HCT116 (cell line): Measurements from ENCODE around the gene ARHGAP12. TPM values are rescaled to one million over a fixed set of nuclear protein-coding genes. Genes with fewer than 3 reads are reported as not detected.

ENCODE experiments used
- ATAC-seq: fragments of 200-7000 bp; cut with Tn5 transposase; 2 replicates; pipeline ENCODE4 v1.9.1; 2020; ENCODE audit warnings: mild to moderate bottlenecking, moderate library complexity
- BruUV-seq: library from RNA; stranded (reverse); fragments of 400-500 nt; replicated peaks from 2 replicates; lab custom pipeline; 2021; lab: Mats Ljungman, UMichigan
- CTCF ChIA-PET: fragments of 300-600 bp; sonication (Branson Sonifier 250); formaldehyde crosslinking; loops from one replicate; lab custom pipeline; 2021; ENCODE audit warnings: antibody characterized with exemption; lab: Charles Lee
- POLR2A ChIA-PET: fragments of 300-600, 350-600 bp; sonication (Branson Sonifier 250); formaldehyde crosslinking; loops from one replicate; lab custom pipeline; 2021; ENCODE audit warnings: antibody characterized with exemption; lab: Charles Lee
- RAD21 ChIA-PET, 2 experiments: fragments of 300-600 bp; sonication (Branson Sonifier 250); formaldehyde crosslinking; loops; one replicate each; lab custom pipeline; 2023; ENCODE audit warnings: low total read pairs in 2 of 2; ENCODE audit not compliant: uncharacterized antibody in 2 of 2, unreplicated experiment in 2 of 2, low non-redundant PET in 1 of 2; lab: Charles Lee
- DNase-seq: peaks from one replicate; pipeline ENCODE4 v3.0.0-alpha.2; 2010; ENCODE audit warnings: low read depth, low spot score
- H2AFZ ChIP-seq: fragments of 200-600 bp; shearing (Covaris generic), sonication (generic); 2 replicates; pipeline ENCODE4 v1.6.1; 2017; ENCODE audit warnings: low read depth, mixed run types, mixed read lengths, antibody characterized with exemption, low read length; ENCODE audit not compliant: poor library complexity, severe bottlenecking
- H3K27ac ChIP-seq: 2 replicates; pipeline ENCODE4 v1.5.1; 2012; ENCODE audit warnings: low read depth, low read length
- H3K27me3 ChIP-seq: fragments of 200-600 bp; sonication (generic); 2 replicates; pipeline ENCODE4 v1.6.1; 2016; ENCODE audit warnings: mixed run types, low read length, mixed read lengths; ENCODE audit not compliant: insufficient read depth
- H3K36me3 ChIP-seq, 2 experiments: fragments of 200-500 bp in 1 of 2; fragments of 200-600 bp in 1 of 2; sonication (Bioruptor generic) in 1 of 2; sonication (generic) in 1 of 2; 2 replicates each; pipeline versions ENCODE4 v1.5.1 to v1.6.1; 2014 to 2016; ENCODE audit warnings: low read length in 2 of 2, inconsistent platforms in 1 of 2, mixed read lengths in 1 of 2, mixed run types in 1 of 2; ENCODE audit not compliant: insufficient read depth in 2 of 2, control insufficient read depth in 1 of 2
- H3K4me1 ChIP-seq, 2 experiments: fragments of 200-600 bp in 1 of 2; sonication (generic) in 1 of 2; 2 replicates each; pipeline versions ENCODE4 v1.5.1 to v1.6.1; 2012 to 2017; ENCODE audit warnings: low read length in 2 of 2, inconsistent platforms in 1 of 2, mild to moderate bottlenecking in 1 of 2, mixed read lengths in 1 of 2, mixed run types in 1 of 2, moderate library complexity in 1 of 2; ENCODE audit not compliant: insufficient read depth in 2 of 2, control insufficient read depth in 1 of 2
- H3K4me2 ChIP-seq: fragments of 200-600 bp; sonication (generic); 2 replicates; pipeline ENCODE4 v1.6.1; 2017; ENCODE audit warnings: mixed run types, low read length, mixed read lengths
- H3K4me3 ChIP-seq, 2 experiments: fragments of 200-600 bp in 1 of 2; sonication (generic) in 1 of 2; replicated peaks in 1 of 2; 2 replicates each; pipeline ENCODE4 v1.5.1; 2011 to 2016; ENCODE audit warnings: low read length in 2 of 2, control low read depth in 1 of 2, low read depth in 1 of 2, mild to moderate bottlenecking in 1 of 2, mixed read lengths in 1 of 2, mixed run types in 1 of 2
- H3K79me2 ChIP-seq: fragments of 200-600 bp; sonication (generic); 2 replicates; pipeline ENCODE4 v1.6.1; 2017; ENCODE audit warnings: mild to moderate bottlenecking, mixed run types, low read length, moderate library complexity, mixed read lengths; ENCODE audit not compliant: insufficient read depth
- H3K9ac ChIP-seq: fragments of 200-600 bp; sonication (generic); 2 replicates; pipeline ENCODE4 v1.6.1; 2016; ENCODE audit warnings: low read length, mixed read lengths
- H3K9me2 ChIP-seq: fragments of 200-600 bp; sonication (generic), shearing (Covaris generic); 2 replicates; pipeline ENCODE4 v1.6.1; 2017; ENCODE audit warnings: mixed run types, mild to moderate bottlenecking, moderate library complexity; ENCODE audit not compliant: insufficient read depth
- H3K9me3 ChIP-seq, 2 experiments: fragments of 200-500 bp in 1 of 2; fragments of 200-600 bp in 1 of 2; sonication (Bioruptor generic) in 1 of 2; sonication (generic) in 1 of 2; 2 replicates each; pipeline ENCODE4 v1.6.1; 2014 to 2017; ENCODE audit warnings: low read length in 2 of 2, mixed read lengths in 2 of 2, inconsistent platforms in 1 of 2, low read depth in 1 of 2, mild to moderate bottlenecking in 1 of 2, mixed run types in 1 of 2, moderate library complexity in 1 of 2; ENCODE audit not compliant: control insufficient read depth in 1 of 2, insufficient read depth in 1 of 2
- H4K20me1 ChIP-seq: fragments of 200-600 bp; sonication (generic), shearing (Covaris generic); 2 replicates; pipeline ENCODE4 v1.6.1; 2017; ENCODE audit warnings: mixed run types, mild to moderate bottlenecking, moderate library complexity; ENCODE audit not compliant: insufficient read depth
- CBX3 ChIP-seq: IDR thresholded peaks from 2 replicates; pipeline ENCODE4 v1.6.1; 2012; ENCODE audit warnings: low read depth
- CEBPB ChIP-seq: IDR thresholded peaks from 2 replicates; pipeline ENCODE4 v1.6.1; 2012; ENCODE audit warnings: low read depth
- EGR1 ChIP-seq: IDR thresholded peaks from 2 replicates; pipeline ENCODE4 v1.6.1; 2012; ENCODE audit warnings: low read depth
- ELF1 ChIP-seq: IDR thresholded peaks from 2 replicates; pipeline ENCODE4 v1.6.1; 2012; ENCODE audit warnings: low read depth, borderline replicate concordance
- POLR2A ChIP-seq: IDR thresholded peaks from 2 replicates; pipeline ENCODE4 v1.7.0; 2011; ENCODE audit warnings: borderline replicate concordance; ENCODE audit not compliant: insufficient read depth, insufficient read length; ENCODE audit errors: extremely low read depth
- POLR2AphosphoS5 ChIP-seq: IDR thresholded peaks from 2 replicates; pipeline ENCODE4 v1.6.1; 2011; ENCODE audit warnings: mild to moderate bottlenecking, low read depth, low read length, moderate library complexity
- TCF7L2 ChIP-seq: IDR thresholded peaks from 2 replicates; pipeline ENCODE4 v1.7.0; 2011; ENCODE audit warnings: borderline replicate concordance, inconsistent platforms; ENCODE audit not compliant: insufficient read depth, insufficient read length; ENCODE audit errors: extremely low read depth
- ZFX ChIP-seq: fragments of 450-650 bp; IDR thresholded peaks from 2 replicates; pipeline ENCODE4 v1.6.1; 2017
- intact Hi-C: fragments of 100-400 bp; cut with micrococcal nuclease; formaldehyde crosslinking; loops from 2 replicates; pipeline ENCODE4 v1.10.0; 2022
- total RNA-seq: library from RNA; stranded (reverse); gene quantifications from one replicate; pipeline ENCODE4 v1.2.1, GENCODE V29; 2021; ENCODE audit not compliant: unreplicated experiment
- TF ChIP-seq, protein P1 (sequence below): IDR thresholded peaks from 2 replicates; pipeline ENCODE4 v1.6.1; 2012
- TF ChIP-seq, protein P2 (sequence below): IDR thresholded peaks from 2 replicates; pipeline ENCODE4 v1.6.1; 2012; ENCODE audit warnings: low read depth
- TF ChIP-seq, protein P3 (sequence below): IDR thresholded peaks from 2 replicates; pipeline ENCODE4 v1.6.1; 2011; ENCODE audit warnings: mild to moderate bottlenecking, low read length, moderate library complexity; ENCODE audit not compliant: insufficient replicate concordance; ENCODE audit errors: extremely low read depth

The ARHGAP12 gene
- total RNA-seq, 1 experiment from 2014 or later, result 80.3 TPM

DNA sequence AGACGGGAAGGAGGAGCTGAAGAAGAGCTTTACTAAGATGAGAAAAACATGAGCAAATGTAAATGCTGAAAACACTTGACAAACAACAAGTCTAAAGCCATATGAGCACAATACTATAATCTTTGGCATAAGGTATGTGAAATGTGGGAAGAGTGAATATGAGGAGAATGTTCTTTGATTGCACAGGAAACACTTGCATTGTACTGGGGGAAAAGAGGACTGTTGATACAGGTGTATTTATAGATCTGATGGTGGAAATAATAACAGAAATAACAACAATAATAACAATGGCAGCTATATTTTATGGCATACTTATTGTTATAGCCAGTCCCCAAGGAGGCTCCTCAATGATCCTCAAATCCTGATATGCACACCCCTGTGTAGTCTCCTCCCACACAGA lies 23.0 kb downstream of the ARHGAP12 start:
- ChIA-PET RAD21 (no interaction called here), CTCF (no interaction called here), POLR2A (no interaction called here)
- Histone ChIP-seq H3K27me3 (no peaks in the 10 kb centered on the region), H3K9ac (no peak overlapping the region), H3K36me3 (peaks cover 12 to 43% of the 10 kb centered on the region in 2 experiments; a peak in 3 of 4 replicates), H3K9me3 (peaks cover 0 to 4% of the 10 kb centered on the region in 2 experiments; a peak in 1 of 4 replicates), H2AFZ (no peak overlapping the region), H3K9me2 (no peaks in the 10 kb centered on the region), H3K4me1 (peaks cover 18 to 48% of the 10 kb centered on the region in 2 experiments; a peak in 3 of 4 replicates), H3K79me2 (peaks cover 100% of the 10 kb centered on the region), H3K4me3 (no peak overlapping the region), H3K27ac (no peak overlapping the region), H4K20me1 (peaks cover 8% of the 10 kb centered on the region; the same call in 1 of the 2 replicates), H3K4me2 (no peak overlapping the region)
- TF ChIP-seq, protein P1, sequence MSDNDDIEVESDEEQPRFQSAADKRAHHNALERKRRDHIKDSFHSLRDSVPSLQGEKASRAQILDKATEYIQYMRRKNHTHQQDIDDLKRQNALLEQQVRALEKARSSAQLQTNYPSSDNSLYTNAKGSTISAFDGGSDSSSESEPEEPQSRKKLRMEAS, result no peak
- TF ChIP-seq ZFX, result no peak
- TF ChIP-seq CEBPB, result no peak
- TF ChIP-seq POLR2A, result no peak
- TF ChIP-seq, protein P2, sequence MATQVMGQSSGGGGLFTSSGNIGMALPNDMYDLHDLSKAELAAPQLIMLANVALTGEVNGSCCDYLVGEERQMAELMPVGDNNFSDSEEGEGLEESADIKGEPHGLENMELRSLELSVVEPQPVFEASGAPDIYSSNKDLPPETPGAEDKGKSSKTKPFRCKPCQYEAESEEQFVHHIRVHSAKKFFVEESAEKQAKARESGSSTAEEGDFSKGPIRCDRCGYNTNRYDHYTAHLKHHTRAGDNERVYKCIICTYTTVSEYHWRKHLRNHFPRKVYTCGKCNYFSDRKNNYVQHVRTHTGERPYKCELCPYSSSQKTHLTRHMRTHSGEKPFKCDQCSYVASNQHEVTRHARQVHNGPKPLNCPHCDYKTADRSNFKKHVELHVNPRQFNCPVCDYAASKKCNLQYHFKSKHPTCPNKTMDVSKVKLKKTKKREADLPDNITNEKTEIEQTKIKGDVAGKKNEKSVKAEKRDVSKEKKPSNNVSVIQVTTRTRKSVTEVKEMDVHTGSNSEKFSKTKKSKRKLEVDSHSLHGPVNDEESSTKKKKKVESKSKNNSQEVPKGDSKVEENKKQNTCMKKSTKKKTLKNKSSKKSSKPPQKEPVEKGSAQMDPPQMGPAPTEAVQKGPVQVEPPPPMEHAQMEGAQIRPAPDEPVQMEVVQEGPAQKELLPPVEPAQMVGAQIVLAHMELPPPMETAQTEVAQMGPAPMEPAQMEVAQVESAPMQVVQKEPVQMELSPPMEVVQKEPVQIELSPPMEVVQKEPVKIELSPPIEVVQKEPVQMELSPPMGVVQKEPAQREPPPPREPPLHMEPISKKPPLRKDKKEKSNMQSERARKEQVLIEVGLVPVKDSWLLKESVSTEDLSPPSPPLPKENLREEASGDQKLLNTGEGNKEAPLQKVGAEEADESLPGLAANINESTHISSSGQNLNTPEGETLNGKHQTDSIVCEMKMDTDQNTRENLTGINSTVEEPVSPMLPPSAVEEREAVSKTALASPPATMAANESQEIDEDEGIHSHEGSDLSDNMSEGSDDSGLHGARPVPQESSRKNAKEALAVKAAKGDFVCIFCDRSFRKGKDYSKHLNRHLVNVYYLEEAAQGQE, result no peak
- no peak for TF ChIP-seq ELF1
- TF ChIP-seq, protein P3, sequence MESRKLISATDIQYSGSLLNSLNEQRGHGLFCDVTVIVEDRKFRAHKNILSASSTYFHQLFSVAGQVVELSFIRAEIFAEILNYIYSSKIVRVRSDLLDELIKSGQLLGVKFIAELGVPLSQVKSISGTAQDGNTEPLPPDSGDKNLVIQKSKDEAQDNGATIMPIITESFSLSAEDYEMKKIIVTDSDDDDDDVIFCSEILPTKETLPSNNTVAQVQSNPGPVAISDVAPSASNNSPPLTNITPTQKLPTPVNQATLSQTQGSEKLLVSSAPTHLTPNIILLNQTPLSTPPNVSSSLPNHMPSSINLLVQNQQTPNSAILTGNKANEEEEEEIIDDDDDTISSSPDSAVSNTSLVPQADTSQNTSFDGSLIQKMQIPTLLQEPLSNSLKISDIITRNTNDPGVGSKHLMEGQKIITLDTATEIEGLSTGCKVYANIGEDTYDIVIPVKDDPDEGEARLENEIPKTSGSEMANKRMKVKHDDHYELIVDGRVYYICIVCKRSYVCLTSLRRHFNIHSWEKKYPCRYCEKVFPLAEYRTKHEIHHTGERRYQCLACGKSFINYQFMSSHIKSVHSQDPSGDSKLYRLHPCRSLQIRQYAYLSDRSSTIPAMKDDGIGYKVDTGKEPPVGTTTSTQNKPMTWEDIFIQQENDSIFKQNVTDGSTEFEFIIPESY, result no peak
- TF ChIP-seq TCF7L2, result no peak
- TF ChIP-seq POLR2AphosphoS5, result no peak
- TF ChIP-seq EGR1, result no peak
- no peak for TF ChIP-seq CBX3
- DNase-seq (no peak), ATAC-seq (no peak; the same call in 1 of the 2 replicates)
- intact Hi-C loops, result no loop called here
- no TSS peak for BruUV-seq
